Chondrocyte (in vitro differentiated cells): ENCODE measurements around the gene DCX. TPM values are rescaled to one million over a fixed set of nuclear protein-coding genes. Genes with fewer than 3 reads are reported as not detected.

Experiments used
- DNase-seq: peaks from one replicate; pipeline ENCODE4 v3.0.0; 2021; ENCODE audit warnings: mixed read lengths, low spot score
- H3K27ac Mint-ChIP-seq: one replicate; pipeline ENCODE4 v1.8.0; 2021; ENCODE audit warnings: mild to moderate bottlenecking, moderate library complexity, mixed read lengths; ENCODE audit not compliant: unreplicated experiment
- H3K27me3 Mint-ChIP-seq: 2 replicates; pipeline ENCODE4 v1.8.0; 2021; ENCODE audit warnings: low read depth, mixed read lengths
- H3K36me3 Mint-ChIP-seq: 2 replicates; pipeline ENCODE4 v1.8.0; 2021; ENCODE audit warnings: low read depth, mixed read lengths
- H3K4me1 Mint-ChIP-seq: 2 replicates; pipeline ENCODE4 v1.8.0; 2021; ENCODE audit warnings: low read depth, mild to moderate bottlenecking, mixed read lengths
- H3K4me3 Mint-ChIP-seq: one replicate; pipeline ENCODE4 v1.8.0; 2021; ENCODE audit warnings: mild to moderate bottlenecking, moderate library complexity, mixed read lengths; ENCODE audit not compliant: unreplicated experiment
- H3K9me3 Mint-ChIP-seq: 2 replicates; pipeline ENCODE4 v1.8.0; 2021; ENCODE audit warnings: low read depth, mixed read lengths
- CTCF ChIP-seq: fragments of 200-600 bp; sonication (generic); IDR thresholded peaks from 2 replicates; pipeline ENCODE4 v1.5.0; 2021; ENCODE audit warnings: antibody characterized with exemption, mild to moderate bottlenecking, moderate library complexity
- total RNA-seq: library from RNA; stranded (reverse); gene quantifications from 3 replicates; pipeline ENCODE4 v1.2.1, GENCODE V29; 2021

Gene DCX
- total RNA-seq, 1 donor from 2014 or later: not detected

DNA sequence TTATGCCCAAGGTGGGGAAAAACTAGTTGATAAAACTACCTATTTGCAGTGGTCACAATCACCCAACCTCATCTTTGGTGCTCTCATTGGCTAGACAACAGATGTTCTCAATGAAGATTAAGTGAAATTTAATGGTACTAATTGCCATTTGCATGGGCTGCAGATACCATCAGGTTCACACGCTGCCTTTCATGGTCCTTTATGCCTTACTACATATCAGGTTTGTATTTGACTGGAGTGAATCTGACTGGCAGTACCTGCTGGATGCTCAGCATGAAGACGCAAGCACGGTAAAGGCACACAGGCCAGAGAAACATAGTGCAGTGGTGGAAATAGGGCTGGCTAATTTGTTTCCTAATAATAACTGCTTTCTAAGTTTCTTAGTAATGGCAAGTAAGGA is 48.3 kb downstream of the DCX start:
- Mint-ChIP-seq H3K27ac (no peak overlapping the region), H3K4me3 (no peak overlapping the region), H3K27me3 (no peaks in the 10 kb centered on the region), H3K4me1 (no peaks in the 10 kb centered on the region), H3K36me3 (no peaks in the 10 kb centered on the region), H3K9me3 (no peaks in the 10 kb centered on the region)
- TF ChIP-seq CTCF: no peak
- no peak for DNase-seq

GRCh38 chrX:111361751-111362150 is 50.2 kb downstream of the DCX start:
- Mint-ChIP-seq H3K4me3 (no peak overlapping the region), H3K36me3 (no peaks in the 10 kb centered on the region), H3K27me3 (no peaks in the 10 kb centered on the region), H3K27ac (no peak overlapping the region), H3K4me1 (no peaks in the 10 kb centered on the region), H3K9me3 (no peaks in the 10 kb centered on the region)
- no peak for DNase-seq
- TF ChIP-seq CTCF: no peak

- no peak overlapping the region for H3K27ac Mint-ChIP-seq
- H3K9me3 Mint-ChIP-seq: peaks cover 6% of the 10 kb centered on the region
- no peak for DNase-seq
- H3K27me3 Mint-ChIP-seq: no peaks in the 10 kb centered on the region
- no peak for TF ChIP-seq CTCF
- no peaks in the 10 kb centered on the region for H3K36me3 Mint-ChIP-seq
- H3K4me1 Mint-ChIP-seq: no peaks in the 10 kb centered on the region
- H3K4me3 Mint-ChIP-seq: no peak overlapping the region
These were observed 51.2 kb downstream of the DCX start for GRCh38 chrX:111360839-111361238.

- H3K4me3 Mint-ChIP-seq: no peak overlapping the region
- no peaks in the 10 kb centered on the region for H3K36me3 Mint-ChIP-seq
- no peaks in the 10 kb centered on the region for H3K27me3 Mint-ChIP-seq
- no peaks in the 10 kb centered on the region for H3K4me1 Mint-ChIP-seq
- TF ChIP-seq CTCF: no peak
- DNase-seq: no peak
- H3K27ac Mint-ChIP-seq: no peak overlapping the region
- H3K9me3 Mint-ChIP-seq: peaks cover 6% of the 10 kb centered on the region
These were observed 56.4 kb downstream of the DCX start for GRCh38 chrX:111355523-111356115.

DNA sequence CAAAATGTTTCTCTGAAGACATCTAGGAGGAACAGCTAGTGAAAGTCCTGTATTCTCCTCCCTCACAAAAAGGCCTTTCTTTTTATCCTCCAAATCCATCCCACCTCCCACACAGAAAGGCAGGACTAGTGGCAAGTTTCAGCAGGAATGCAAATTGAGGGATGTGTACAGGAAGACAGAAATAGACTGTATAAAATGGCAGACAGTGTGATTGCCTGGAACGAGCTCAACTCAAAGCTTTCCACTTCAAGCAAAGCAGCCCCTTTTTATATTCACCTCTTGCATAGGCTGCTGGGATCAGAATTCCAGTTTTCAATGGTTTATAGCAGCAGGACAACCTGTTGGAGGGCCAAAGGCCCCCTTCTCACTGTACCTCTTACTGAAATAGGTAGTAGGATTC is 57.5 kb downstream of the DCX start:
- Mint-ChIP-seq H3K36me3 (no peaks in the 10 kb centered on the region), H3K4me1 (no peaks in the 10 kb centered on the region), H3K27ac (no peak overlapping the region), H3K9me3 (peaks cover 6% of the 10 kb centered on the region), H3K4me3 (no peak overlapping the region), H3K27me3 (no peaks in the 10 kb centered on the region)
- no peak for DNase-seq
- TF ChIP-seq CTCF: no peak
